Renal cortical epithelial cell (primary cell): ENCODE data around the gene DHX30. TPM values are rescaled to one million over a fixed set of nuclear protein-coding genes. Genes with fewer than 3 reads are reported as not detected.
A peak's percentile ranks its signal among the peaks of the same experiment; 100 is the strongest.

ENCODE experiments used
- DNase-seq: peaks from one replicate; pipeline ENCODE4 v3.0.0-alpha.2; 2011; ENCODE audit warnings: low read depth
- total RNA-seq: library from RNA; depleted of rRNA; stranded (reverse); fragments of >200 nt; gene quantifications from 2 replicates; pipeline ENCODE4 v1.2.3, GENCODE V29; 2014

The DHX30 gene
- total RNA-seq, 1 donor from 2014 or later, result 85.6 TPM

DNA sequence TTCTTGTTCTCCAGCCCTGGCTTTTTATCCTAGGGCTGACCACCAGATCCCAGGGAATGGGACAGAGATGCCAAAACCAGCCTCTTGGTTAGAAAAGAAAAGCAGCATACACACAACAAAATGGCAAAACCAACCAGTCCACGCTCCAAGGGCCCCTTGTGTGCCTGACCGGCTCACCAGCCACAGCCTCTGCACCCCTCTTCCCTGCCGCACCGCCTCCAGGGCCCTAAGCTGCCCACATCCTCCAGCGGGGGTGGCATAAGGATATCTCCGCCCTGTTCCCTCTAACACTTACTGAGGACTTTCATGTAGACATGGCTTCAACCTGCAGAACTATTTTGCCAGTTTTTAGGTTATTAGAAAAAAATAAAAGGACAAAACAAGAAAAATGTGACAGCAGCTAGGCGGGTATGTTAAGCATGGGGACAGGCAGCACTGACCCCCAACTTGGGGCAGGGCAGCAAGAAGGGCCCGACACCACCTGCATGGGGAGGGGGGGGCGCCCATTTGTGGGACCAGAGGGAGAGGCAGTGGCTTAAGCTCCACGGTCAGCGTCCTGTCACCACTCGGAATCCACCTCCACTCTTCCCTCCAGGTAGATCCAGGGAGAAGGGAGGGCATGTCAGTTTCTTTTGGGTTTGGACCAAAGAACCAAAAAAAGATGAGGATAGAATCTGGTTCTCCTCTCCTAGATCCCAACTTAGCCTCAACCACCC lies 49.1 kb downstream of the DHX30 start:
- DNase-seq, result no peak

DNA sequence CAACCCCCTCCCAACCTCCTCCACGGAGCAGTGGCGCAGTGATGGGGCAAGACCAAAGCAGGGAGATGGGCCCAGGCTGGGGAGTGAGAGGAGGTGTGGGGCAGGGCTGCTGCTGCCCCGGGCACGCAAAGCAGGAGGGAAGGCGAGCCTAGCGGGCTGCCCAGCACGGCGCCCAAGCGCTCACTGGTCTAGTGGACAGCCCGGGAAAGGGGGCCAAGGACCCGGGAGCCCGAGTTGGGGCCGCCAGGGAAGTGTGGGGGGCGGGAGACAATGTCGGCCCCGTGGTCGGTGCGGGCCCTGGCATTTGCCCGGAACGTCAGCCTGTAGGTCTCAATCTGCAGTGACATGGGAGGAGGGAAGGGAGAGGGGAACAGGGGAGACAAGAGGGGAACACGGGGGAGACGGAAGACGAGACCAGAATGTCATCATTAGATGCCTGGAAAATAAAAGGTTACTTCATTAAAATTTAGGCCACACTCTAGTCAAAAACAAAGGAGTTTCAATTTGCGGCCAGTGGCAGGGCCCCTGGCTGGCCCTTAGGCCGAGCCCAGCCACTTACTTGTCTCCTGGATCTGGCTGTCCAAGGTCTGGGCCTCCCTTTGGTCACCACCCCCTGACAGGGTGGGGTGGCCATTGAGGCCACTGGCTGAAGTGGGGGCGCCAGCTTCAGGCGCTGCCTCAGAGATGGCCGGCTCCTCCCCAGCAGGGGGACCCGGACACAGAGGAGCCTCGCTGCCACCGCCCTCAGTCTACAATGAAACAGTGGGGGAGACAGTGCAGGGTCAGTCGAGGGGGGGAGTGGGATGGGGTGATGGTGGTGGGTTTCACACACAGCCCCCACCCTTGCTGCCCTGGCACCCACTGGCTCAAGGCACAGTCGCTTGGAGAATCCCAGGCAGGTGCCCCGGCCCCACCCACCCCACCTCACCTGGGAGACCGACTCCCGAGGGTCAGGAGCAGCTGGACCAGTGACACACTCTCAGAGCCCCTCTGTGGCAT lies 50.0 kb downstream of the DHX30 start:
- DNase-seq, result no peak

DNA sequence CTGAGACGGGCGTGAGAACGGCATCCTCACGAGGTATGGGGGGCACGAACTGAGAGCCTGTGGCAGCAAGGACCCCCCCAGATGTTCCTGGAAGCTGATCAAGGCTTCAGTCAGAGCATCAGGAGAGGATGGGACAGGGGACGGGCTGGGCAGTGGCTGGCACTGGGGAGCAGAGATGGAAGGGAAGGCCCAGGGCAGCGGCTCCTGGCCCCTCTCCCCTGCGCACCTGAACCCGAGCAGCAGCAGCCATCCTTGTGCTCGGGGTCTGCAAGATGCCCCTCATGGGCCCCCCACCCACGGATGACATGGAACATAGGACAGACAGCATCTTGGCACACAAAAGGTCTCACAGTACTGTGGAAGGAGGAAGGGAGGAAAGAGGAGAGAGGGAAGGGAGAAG lies 51.3 kb downstream of the DHX30 start:
- no peak for DNase-seq

DNA sequence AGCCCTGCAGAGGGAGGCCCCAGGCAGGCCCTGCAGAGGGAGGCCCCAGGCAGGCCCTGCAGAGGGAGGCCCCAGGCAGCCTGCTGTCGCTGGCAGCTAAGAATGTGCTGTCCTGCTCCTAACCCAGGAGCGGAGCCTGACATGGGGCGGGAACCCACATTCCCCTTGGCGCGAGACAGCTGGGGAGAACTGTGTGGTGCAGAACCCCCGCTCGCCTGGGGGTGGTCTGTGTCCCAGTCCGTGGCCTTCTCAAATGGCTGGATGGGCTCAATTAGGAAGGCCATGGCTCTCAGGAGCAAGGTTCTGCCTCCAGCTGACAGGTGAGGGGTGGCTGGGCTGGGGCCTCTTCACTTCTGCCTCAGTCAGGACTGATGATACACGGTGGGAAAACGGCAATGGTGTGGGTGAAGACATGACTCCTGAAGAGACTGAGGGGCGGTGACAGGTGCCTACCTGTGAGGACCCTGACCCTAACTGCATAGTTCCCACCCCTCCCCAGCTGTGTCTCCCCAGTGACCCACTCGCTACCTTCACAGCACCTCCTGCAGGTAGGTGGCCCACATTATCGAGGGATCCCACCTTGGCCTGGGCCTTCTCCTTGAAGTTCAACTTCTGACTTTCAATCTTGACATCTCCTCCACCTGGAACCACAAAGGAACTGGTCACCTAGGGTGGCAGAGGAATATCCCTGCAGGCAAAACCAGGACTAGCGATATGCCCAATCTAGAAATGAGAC lies 52.0 kb downstream of the DHX30 start:
- DNase-seq, result no peak

DNA sequence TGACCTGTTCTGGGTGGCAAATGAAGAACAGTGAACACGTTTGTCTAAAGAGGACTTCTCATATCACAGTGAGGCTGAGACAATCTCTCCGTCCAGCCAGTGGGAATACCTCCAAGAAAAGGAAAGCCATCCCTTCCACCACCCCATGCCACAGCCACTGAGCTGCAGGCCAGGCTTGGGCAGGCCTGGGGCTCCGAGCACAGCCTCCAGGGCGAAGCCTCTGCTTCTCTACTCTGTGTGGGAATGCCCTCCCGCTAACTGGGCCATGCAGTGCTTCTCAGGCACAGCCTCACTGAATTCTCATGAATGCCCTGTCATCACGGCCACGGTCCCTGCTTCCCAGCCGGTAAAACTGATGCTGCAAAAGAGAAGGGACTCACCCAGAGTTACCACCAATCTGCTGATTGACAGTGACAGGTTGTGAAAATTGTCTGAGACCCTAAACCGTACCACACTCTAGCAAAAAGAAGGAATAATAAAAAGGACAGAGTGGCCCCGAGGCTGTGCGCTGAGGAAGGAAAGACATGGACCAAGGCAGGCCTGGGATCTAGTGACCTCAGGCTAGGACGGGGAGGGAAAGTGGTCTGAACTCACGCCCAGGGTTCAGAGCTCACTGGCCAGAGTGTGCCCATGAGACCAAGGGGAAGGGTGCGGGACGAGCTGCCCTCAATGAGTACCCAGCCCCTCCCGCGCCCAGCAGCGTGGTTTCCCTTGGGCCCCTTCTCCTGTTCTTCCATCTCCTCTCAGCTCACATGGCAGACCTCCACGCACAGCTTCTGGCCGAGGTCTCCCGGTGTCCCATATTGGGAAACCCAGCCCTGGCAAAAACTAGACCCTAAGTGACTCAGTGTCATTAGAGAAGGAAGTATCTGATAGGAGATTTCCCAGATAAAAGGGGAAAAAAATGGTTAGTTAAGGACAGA lies 52.8 kb downstream of the DHX30 start:
- DNase-seq, result no peak

DNA sequence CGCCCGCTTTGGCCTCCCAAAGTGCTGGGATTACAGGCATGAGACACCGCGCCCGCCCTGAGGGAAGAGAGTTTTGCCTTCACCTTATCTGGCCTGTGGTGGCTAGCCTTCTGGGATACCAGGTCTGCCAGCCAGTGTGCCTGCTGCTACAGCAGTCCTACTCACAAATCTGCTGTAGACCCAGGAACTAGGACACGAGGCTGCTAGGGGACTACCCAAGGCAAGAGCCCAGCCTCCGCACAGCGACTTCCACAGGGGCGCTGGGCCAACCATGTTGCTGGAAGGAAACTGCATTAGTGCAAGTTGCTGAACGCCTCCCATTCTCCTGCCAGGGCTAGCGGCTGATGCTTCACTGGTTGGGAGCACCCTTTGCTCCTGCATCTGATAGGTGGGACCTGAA lies 53.7 kb downstream of the DHX30 start:
- no peak for DNase-seq

DNA sequence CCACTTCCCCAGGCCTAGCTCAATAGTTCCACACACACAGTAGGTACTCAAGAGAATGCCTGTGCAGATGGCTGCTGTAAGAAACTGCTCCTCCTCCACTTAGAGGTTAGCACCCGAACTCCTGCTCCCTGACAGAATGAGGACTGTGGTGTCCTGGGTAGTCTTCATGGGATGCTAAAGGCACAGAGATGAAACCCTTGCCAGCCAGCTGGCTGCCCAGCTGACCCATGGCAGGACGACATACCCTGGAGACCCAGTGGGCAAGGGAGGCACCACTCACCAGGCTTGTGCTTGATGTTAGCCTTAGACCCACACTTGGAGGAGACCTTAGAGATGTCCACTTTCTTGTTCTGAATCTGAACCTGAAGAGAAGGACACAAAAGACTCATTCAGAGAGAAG lies 54.2 kb downstream of the DHX30 start:
- no peak for DNase-seq

DNA sequence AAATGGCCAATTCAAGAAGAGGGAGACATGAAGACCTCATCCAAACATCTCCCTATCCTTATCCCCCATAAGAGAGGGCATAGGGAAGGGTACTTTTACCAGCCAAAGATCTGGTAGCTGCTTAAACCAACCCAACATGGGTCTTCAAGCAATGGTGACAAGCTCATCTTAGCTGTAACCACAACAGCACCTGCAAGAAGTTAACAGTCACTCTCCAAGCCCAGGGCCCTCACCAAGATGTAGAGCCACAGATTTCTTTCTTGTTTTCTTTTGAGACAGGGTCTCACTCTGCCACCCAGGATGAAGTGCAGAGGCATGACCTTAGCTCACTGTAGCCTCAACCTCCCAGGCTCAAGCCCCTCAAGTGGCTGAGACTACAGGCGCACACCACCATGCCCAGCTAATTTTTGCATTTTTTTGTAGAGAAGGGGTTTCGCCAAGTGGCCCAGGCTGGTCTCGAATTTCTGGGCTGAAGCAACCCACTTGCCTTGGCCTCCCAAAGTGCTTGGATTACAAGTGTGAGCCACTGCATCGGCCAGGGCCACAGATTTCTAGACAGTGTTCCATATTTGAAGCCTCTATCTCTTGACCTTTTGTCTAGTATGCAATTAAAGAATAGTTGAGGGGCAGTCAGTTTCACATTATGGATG lies 57.1 kb downstream of the DHX30 start:
- DNase-seq, result no peak

DNA sequence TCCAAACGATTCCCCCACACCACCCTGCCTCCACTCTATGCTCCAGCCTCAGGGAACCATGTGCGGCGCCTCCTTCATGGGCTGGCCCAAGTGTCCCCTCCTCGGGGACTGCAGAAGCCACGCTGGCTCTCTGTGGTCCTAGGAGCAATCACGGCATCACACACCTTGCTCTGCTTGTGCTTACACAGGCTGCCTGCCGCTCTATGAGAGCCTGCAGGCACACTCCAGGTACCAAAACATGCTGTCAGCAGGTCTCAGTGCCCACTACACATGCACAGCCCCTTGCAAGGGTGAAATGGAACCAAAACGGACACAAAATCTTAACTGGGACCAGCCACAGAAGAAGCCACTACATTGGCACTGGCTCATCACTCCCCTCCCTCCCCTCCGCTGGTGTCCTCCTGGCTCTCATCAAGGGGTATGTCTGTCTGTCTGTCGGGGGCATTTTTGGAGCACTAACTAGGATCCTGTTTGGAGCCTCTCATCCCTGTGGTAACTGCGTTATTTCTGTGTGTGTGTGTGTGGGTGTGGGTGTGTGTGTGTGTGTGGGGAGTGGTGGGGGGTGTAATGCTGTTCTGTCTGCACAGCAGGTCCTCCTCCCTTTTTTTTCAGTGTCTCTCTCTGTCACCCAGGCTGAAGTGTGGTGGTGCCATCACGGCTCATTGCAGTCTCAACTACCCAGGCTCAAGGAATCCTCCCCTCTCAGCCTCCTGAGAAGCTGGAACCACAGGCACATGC lies 60.6 kb downstream of the DHX30 start:
- no peak for DNase-seq

DNA sequence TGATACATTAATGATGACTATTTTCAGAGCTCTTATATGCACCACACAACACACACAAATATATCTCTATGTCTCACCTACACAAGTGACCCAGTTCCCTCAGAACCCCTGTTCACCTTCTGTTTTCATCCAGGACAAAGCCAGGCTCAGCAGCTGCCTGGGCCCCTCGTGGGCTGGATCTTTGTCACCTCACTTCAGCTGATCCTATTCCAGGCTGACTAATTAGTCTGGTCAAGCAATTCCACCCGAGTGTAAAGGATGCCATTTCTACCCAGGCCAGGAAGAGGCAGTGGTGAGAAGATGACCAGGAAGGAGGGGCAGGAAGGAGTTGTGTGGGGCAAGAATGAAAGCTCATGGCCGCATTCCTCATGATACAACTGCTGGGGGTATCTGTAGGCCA lies 62.3 kb downstream of the DHX30 start:
- DNase-seq, result peak; percentile 19

DNA sequence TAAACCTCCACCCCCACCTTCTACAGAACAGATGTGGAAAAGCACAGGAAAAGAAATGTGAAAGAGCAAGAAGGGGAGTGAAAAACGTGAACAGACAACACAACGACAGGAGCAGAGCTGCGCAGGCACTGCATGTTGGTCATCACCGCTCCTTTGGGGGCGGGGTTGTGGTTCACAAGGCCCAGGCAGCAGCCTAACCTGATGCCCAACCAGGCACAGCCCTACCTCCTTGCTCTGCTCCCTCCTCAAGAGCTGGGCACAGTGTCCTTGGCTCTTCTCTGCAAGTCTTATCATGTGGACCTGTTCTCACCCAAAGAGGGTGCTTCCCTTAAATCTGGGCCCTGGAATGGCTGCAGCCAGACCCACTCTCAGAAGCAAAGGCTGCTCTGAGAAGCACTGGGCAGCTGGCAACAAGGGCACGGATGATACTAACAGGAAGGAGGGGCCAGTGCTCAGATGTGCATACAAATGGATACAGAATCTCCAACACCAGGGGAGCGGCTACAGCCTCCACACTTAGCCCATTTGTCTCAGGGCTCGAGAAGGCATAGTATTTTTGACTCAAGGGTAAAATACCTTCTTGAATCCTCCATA lies 64.6 kb downstream of the DHX30 start:
- DNase-seq, result no peak

DNA sequence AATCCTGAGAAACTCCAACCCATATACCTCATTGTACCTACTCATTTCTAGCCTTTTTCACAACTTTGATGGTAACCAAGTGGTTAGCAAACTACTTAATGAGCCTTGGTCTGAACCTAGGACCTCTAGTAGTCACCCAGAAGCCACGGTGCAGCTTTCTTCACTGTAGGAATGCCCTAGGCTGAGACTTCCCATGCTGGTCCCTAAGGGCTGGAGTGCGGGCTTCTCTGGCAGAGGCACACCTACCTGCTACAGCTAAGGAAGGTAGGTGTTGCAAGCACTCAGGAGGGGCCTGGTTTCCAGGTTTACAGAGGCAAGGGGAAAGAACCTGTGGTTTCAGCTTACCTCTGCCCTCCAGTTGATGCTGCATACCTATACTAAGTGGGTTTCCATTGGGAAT lies 65.4 kb downstream of the DHX30 start:
- DNase-seq, result no peak

DNA sequence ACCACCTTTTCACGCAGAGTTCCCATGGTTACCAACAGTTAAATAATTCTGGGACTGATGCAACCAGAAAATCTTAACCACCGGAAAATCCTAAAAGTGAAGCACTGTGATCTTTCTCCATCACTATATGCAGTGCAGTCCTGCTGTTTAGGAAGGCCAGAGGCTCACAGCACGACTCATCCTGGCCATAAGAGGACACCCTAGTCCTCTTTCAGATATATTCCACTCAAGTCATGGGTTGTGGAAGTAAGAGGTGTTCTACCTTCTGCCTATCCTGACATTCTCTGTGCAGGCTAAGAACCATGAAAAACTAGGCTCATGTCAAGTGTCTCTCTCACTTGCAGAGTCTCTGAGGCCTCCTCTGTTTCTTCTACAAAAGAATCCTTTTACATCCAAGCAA lies 67.2 kb downstream of the DHX30 start:
- no peak for DNase-seq

DNA sequence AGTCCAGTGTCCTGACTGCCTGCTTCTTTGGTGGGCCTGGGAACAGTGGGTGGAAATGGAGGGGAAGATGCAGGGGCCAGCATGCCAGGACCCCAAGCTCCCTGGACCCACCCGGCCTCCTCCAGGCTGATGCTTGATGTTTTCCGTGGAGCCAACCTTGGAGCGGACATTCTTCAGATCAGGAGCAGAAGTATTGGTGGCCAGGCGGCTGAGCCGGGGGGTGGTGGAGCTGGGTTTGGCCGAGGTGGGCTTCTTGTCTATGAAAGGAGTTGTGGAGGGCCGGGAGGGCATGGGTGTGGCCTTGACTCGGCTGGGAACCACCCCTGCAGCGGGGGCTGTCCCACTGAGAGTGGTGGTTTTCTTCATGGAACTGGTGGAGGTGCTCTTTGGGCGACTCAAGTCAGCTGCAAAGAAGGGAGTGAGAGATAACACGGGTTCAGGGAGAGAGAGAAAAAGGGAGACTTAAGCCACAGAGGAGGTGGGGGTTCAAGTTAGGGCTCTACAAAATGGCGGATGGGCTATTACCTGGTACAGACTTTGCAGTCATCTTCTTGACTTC lies 67.8 kb downstream of the DHX30 start:
- no peak for DNase-seq

DNA sequence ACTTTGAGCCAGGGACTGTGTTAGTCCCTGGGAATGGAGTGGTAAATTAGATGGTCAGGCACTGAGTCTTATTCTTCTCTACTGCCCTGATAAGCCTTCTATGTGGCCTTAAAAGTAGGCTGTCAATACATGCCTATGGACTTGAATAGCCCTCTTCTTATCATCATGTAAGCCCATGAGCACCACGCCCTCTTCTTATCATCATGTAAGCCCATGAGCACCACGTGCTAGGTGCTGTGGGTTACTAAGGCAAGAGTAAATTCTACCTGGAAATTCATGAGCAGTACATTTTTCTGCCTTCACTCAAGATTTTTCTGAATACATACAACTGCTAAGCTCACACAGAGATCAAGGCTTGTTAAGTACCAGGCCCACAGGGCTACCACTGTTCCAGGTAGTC lies 68.5 kb downstream of the DHX30 start:
- DNase-seq, result no peak

DNA sequence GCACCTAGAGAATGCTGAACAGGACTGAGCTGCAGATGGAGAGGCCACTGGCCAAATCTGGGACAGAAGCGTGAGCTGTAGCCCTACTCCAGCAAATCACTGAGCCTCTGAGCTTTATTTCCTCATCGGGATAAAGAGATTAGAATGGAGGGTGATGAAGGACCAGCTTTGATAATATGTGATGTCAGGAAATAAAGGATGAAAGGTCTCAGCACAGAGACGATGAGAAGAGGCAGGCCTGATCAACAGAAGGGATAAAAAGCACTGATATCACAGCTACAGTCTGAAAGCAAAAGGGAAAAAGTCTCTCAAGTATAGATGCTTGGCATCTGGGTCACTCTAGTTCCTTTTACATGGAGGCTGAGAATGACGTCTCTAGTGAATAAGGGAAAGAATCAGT lies 70.0 kb downstream of the DHX30 start:
- DNase-seq, result no peak

DNA sequence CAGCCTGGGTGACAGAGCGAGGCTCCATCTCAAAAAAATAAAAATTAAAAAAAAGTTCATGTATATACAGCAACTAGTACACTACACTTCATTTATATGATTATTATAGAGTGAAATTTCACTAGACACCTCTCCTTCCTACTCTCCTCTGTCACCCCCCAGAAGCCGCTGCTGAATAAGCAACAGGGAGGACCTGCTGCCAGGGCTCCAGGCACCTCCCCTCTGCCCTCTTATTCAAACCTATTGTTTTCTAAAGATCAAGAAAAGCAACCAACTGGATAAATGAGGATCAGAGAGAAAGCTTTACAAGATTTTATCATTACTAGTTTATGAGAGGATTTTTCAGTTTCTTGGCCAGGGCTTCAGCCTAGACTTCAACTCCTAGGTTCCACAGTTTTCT lies 71.5 kb downstream of the DHX30 start:
- no peak for DNase-seq

DNA sequence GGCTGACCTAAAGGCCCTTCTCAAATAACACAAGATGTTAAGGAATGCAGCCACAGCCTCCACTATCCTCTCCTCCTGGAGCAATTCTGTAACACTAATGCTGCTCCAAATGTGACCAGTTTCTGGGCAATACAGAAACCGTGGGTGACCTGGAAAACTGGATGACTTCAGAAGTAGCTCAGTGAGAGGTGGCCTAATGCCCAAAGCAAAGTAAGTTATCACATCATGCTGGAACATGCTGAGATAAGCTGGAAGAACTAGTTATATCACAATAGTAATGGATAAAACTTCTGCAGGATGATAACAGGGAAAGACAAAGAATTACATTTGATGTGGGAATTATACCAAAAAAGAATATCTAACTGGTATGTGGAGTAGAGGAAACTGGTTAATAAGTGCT lies 72.0 kb downstream of the DHX30 start:
- no peak for DNase-seq

DNA sequence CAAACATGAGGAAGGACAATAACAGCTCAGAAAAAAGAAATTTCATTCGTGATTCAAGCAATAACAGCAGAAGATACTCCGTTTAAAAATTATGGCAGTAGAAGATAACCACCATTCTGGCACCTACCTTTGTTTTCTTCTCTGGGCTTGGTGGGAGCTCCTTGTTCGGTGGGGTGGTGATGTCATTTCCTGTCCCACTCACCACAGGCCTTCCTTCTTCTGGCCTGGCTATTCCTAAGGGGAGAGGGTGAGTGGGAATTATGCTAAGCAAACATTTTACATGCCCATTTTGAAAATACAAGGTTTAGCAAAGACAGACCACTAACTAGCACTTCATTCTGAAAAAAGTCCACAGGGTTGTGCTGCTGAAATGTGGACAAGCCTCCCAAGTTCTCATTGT lies 74.4 kb downstream of the DHX30 start:
- DNase-seq, result no peak
